HUDEP-2 (cell line): ENCODE measurements around the gene SORCS3.

Source experiments
- DNase-seq, 76 experiments: peaks; one replicate each; lab custom pipeline; 2025; ENCODE audit not compliant: unreplicated experiment in 76 of 76; lab: John Stamatoyannopoulos, UW

The SORCS3 gene

GRCh38 chr10:105148921-105149320 lies 507.8 kb downstream of the SORCS3 start:
- no peak for DNase-seq

- no peak for DNase-seq
Measured at GRCh38 chr10:105149371-105149891, 508.3 kb downstream of the SORCS3 start.

- no peak for DNase-seq
Measured at GRCh38 chr10:105150259-105150880, 509.3 kb downstream of the SORCS3 start.

GRCh38 chr10:105154736-105155135 lies 513.6 kb downstream of the SORCS3 start:
- DNase-seq = no peak

GRCh38 chr10:105159268-105159667 lies 518.2 kb downstream of the SORCS3 start:
- DNase-seq = no peak

- no peak for DNase-seq
Measured at GRCh38 chr10:105161149-105161548, 520.1 kb downstream of the SORCS3 start.

GRCh38 chr10:105161767-105162166 lies 520.7 kb downstream of the SORCS3 start:
- no peak for DNase-seq

- DNase-seq = no peak
Measured at GRCh38 chr10:105170521-105170920, 529.4 kb downstream of the SORCS3 start.

- no peak for DNase-seq
Measured at GRCh38 chr10:105171945-105172344, 530.9 kb downstream of the SORCS3 start.

- DNase-seq = no peak
Measured at GRCh38 chr10:105181626-105182025, 540.5 kb downstream of the SORCS3 start.

- no peak for DNase-seq
Measured at GRCh38 chr10:105183536-105183935, 542.4 kb downstream of the SORCS3 start.

GRCh38 chr10:105185161-105185560 lies 544.1 kb downstream of the SORCS3 start:
- no peak for DNase-seq

GRCh38 chr10:105187243-105187642 lies 546.2 kb downstream of the SORCS3 start:
- DNase-seq = no peak

- no peak for DNase-seq
Measured at GRCh38 chr10:105188737-105189462, 547.8 kb downstream of the SORCS3 start.

- no peak for DNase-seq
Measured at GRCh38 chr10:105189463-105189800, 548.3 kb downstream of the SORCS3 start.

GRCh38 chr10:105192146-105192545 lies 551.1 kb downstream of the SORCS3 start:
- no peak for DNase-seq

GRCh38 chr10:105192861-105193260 lies 551.8 kb downstream of the SORCS3 start:
- no peak for DNase-seq

GRCh38 chr10:105195831-105196230 lies 554.7 kb downstream of the SORCS3 start:
- no peak for DNase-seq

GRCh38 chr10:105197598-105198364 lies 556.7 kb downstream of the SORCS3 start:
- DNase-seq = no peak

- no peak for DNase-seq
Measured at GRCh38 chr10:105206616-105207015, 565.5 kb downstream of the SORCS3 start.

GRCh38 chr10:105207476-105207995 lies 566.4 kb downstream of the SORCS3 start:
- DNase-seq = no peak
